ENCODE results near the gene ARFGAP3.
"Not testable (repeated sequence)": the region's sequence is repeated elsewhere in the genome, so short reads cannot be mapped to it uniquely, and the experiment has no call there.

The ARFGAP3 gene

GRCh38 chr22:42752230-42752746 is 104.8 kb downstream of the ARFGAP3 start:
- Mint-ChIP-seq H3K27me3 (no peaks in the 10 kb centered on the region), H3K9me3 (no peaks in the 10 kb centered on the region), H3K4me3 (no peak overlapping the region), H3K36me3 (ENCODE audit: low read depth) (no peaks in the 10 kb centered on the region), H3K4me1 (ENCODE audit: low read depth) (peaks cover 2% of the 10 kb centered on the region), H3K27ac (no peak overlapping the region)
- DNase-seq, result no peak

- not testable (repeated sequence) for H3K36me3 Mint-ChIP-seq (ENCODE audit: low read depth); H3K27me3 Mint-ChIP-seq; H3K9me3 Mint-ChIP-seq; H3K4me3 Mint-ChIP-seq; H3K27ac Mint-ChIP-seq; H3K4me1 Mint-ChIP-seq (ENCODE audit: low read depth); DNase-seq
These were observed 106.7 kb downstream of the ARFGAP3 start for GRCh38 chr22:42750421-42750820.

- H3K4me1 Mint-ChIP-seq (ENCODE audit: low read depth), result peaks cover 2% of the 10 kb centered on the region
- H3K36me3 Mint-ChIP-seq (ENCODE audit: low read depth), result no peaks in the 10 kb centered on the region
- no peak overlapping the region for H3K4me3 Mint-ChIP-seq
- no peaks in the 10 kb centered on the region for H3K9me3 Mint-ChIP-seq
- no peak overlapping the region for H3K27ac Mint-ChIP-seq
- no peak for DNase-seq
- H3K27me3 Mint-ChIP-seq, result no peaks in the 10 kb centered on the region
These were observed 109.2 kb downstream of the ARFGAP3 start for GRCh38 chr22:42747701-42748513.
